C4-2B (cell line): ENCODE results near the gene LMO2.

Source experiments
- ZFX ChIP-seq: fragments of 450-650 bp; IDR thresholded peaks from 2 replicates; pipeline ENCODE4 v1.6.1; 2017
- TF ChIP-seq, protein P1 (sequence below): fragments of 450-650 bp; conservative IDR thresholded peaks from 2 replicates; pipeline ENCODE4 v1.5.1; 2017; ENCODE audit warnings: mild to moderate bottlenecking

GRCh38 chr11:33855500-33855899, 36.4 kb downstream of the LMO2 start:
- TF ChIP-seq, protein P1, sequence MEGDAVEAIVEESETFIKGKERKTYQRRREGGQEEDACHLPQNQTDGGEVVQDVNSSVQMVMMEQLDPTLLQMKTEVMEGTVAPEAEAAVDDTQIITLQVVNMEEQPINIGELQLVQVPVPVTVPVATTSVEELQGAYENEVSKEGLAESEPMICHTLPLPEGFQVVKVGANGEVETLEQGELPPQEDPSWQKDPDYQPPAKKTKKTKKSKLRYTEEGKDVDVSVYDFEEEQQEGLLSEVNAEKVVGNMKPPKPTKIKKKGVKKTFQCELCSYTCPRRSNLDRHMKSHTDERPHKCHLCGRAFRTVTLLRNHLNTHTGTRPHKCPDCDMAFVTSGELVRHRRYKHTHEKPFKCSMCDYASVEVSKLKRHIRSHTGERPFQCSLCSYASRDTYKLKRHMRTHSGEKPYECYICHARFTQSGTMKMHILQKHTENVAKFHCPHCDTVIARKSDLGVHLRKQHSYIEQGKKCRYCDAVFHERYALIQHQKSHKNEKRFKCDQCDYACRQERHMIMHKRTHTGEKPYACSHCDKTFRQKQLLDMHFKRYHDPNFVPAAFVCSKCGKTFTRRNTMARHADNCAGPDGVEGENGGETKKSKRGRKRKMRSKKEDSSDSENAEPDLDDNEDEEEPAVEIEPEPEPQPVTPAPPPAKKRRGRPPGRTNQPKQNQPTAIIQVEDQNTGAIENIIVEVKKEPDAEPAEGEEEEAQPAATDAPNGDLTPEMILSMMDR: no peak
- no peak for TF ChIP-seq ZFX
